GM12873 (cell line): ENCODE measurements around the gene CLEC5A.

ENCODE experiments used
- TF ChIP-seq, protein P1 (sequence below): IDR thresholded peaks from 2 replicates; pipeline ENCODE4 v1.5.1; 2012; ENCODE audit warnings: low read depth, mild to moderate bottlenecking, moderate library complexity, low read length, control low read depth; ENCODE audit not compliant: insufficient read depth; ENCODE audit errors: missing control alignments

The CLEC5A gene

DNA sequence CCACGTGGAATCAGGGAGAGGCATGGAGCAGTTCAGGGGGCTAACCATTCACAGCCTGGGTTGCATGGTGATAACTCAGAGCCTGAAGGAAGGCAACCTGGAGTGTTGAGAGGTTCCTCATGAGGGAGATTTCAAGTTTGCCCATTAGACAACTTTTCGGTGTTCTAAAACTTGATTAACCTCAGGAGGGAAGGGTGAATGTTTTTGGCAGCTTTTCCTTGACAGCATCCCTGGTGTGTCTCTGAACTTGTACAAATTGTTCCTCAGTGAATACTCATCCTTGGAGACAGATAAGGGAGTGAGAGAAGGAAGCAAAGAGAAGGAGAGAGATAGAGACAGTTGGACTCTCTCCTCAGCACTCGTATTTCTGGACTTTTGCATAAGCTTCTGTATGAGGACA lies 30.7 kb downstream of the CLEC5A start, which contains the start of gene OR9A4:
Gene OR9A4 (plus strand): TSS at position 301 of the 400 bp plus-strand sequence. CDS start 2,477 bp downstream, outside the sequence.
- TF ChIP-seq, protein P1, sequence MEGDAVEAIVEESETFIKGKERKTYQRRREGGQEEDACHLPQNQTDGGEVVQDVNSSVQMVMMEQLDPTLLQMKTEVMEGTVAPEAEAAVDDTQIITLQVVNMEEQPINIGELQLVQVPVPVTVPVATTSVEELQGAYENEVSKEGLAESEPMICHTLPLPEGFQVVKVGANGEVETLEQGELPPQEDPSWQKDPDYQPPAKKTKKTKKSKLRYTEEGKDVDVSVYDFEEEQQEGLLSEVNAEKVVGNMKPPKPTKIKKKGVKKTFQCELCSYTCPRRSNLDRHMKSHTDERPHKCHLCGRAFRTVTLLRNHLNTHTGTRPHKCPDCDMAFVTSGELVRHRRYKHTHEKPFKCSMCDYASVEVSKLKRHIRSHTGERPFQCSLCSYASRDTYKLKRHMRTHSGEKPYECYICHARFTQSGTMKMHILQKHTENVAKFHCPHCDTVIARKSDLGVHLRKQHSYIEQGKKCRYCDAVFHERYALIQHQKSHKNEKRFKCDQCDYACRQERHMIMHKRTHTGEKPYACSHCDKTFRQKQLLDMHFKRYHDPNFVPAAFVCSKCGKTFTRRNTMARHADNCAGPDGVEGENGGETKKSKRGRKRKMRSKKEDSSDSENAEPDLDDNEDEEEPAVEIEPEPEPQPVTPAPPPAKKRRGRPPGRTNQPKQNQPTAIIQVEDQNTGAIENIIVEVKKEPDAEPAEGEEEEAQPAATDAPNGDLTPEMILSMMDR: no peak

DNA sequence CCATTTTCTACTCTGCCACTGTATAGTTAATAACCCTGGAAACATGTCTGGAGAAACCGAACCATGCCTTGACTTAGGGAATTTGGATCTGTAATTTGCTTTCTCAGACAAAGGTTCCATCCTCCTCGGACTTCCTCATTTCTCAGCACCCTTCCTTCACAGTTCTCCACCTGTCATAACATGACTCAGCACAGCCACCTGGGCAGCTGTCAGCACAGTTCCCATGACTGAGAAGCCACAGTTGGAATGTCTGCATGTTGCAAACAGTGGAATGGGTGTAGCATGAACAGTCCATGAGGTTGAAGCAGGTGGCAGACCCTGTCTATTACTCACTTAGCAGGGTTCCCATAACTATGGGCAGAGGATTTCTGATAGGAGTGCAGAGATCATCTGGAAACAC lies 31.2 kb downstream of the CLEC5A start:
- TF ChIP-seq, protein P1: no peak

- TF ChIP-seq, protein P1: no peak
These were observed 35.4 kb downstream of the CLEC5A start for GRCh38 chr7:141911391-141911790.

GRCh38 chr7:141906285-141906684 lies 40.5 kb downstream of the CLEC5A start:
- TF ChIP-seq, protein P1: no peak

- TF ChIP-seq, protein P1: no peak
These were observed 55.4 kb downstream of the CLEC5A start for GRCh38 chr7:141891336-141891735.

GRCh38 chr7:141889321-141889720 lies 57.5 kb downstream of the CLEC5A start:
- TF ChIP-seq, protein P1: no peak

DNA sequence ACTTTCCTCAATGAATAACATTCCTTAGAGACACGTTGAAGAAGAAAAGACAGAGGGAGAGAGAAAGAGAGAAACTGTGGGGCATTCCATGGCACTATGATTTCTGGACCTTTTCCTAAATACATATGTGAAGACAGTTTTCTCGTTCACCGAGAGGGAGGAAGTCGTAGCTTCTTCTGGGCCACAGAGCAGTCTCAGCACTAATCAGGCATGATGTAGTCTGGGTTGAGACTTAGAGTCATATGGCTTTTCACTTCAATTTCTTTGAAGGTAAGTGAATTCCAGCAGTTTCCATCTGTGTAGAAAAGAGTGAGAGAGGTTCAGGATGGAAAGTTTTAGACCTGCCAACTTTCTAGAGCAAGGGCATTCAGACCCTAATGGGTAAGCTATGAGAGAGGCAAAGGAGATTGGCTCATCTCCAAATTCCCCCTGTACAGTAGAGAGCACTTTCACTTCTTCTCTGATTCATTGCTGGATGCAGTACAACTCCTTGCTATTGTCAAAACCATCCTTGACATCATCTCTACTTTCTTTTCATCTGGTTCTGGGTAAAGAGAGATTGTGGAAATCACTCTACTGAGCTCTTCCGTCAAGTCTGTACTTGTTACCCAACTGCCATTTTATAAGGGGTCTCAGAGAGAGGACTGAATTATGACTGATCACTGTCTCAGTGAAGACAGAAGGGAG lies 62.1 kb downstream of the CLEC5A start:
- TF ChIP-seq, protein P1: no peak
